HEK293 (cell line): Measurements from ENCODE around the gene BRIX1.

Experiments
- CTCF ChIP-seq: fragments of 450-650 bp; formaldehyde crosslinking; IDR thresholded peaks from 2 replicates; pipeline ENCODE4 v1.5.1; 2016; ENCODE audit warnings: missing biosample characterization, missing genetic modification characterization
- KLF10 ChIP-seq: fragments of 450-650 bp; IDR thresholded peaks from 2 replicates; pipeline ENCODE4 v1.5.1; 2018; ENCODE audit warnings: missing biosample characterization, mild to moderate bottlenecking, missing genetic modification characterization
- PBX3 ChIP-seq: sonication (generic); formaldehyde crosslinking; IDR thresholded peaks from 2 replicates; pipeline ENCODE4 v1.8.1; 2022; ENCODE audit warnings: mild to moderate bottlenecking, moderate library complexity, missing genetic modification reagents
- TCF7L2 ChIP-seq: IDR thresholded peaks from 2 replicates; pipeline ENCODE4 v1.6.1; 2011; ENCODE audit warnings: low read depth, mild to moderate bottlenecking, inconsistent platforms, low read length, moderate library complexity, borderline replicate concordance
- ZNF184 ChIP-seq: fragments of 450-650 bp; IDR thresholded peaks from 2 replicates; pipeline ENCODE4 v1.5.1; 2018; ENCODE audit warnings: missing biosample characterization, mild to moderate bottlenecking, missing genetic modification characterization
- ZNF549 ChIP-seq: fragments of 450-650 bp; IDR thresholded peaks from 2 replicates; pipeline ENCODE4 v1.5.1; 2018; ENCODE audit warnings: missing biosample characterization, missing genetic modification characterization, mild to moderate bottlenecking, inconsistent platforms, moderate library complexity

- TF ChIP-seq CTCF (no peak), PBX3 (CRISPR knock-in tag) (no peak), KLF10 (tag by site-specific recombination) (no peak), TCF7L2 (no peak), ZNF184 (tag by site-specific recombination) (no peak), ZNF549 (tag by site-specific recombination) (no peak)
These were observed 12.3 kb upstream of the BRIX1 start for GRCh38 chr5:34903260-34903659.
